HG03521 (cell line): ENCODE results near the gene IPMK.
"Not testable (repeated sequence)": the region's sequence is repeated elsewhere in the genome, so short reads cannot be mapped to it uniquely, and the experiment has no call there.

Experiments
- ATAC-seq: cut with Tn5 transposase; IDR thresholded peaks from one replicate; pipeline ENCODE4 v1.9.1; 2021; ENCODE audit warnings: mild to moderate bottlenecking, moderate library complexity; ENCODE audit not compliant: unreplicated experiment

The IPMK gene

DNA sequence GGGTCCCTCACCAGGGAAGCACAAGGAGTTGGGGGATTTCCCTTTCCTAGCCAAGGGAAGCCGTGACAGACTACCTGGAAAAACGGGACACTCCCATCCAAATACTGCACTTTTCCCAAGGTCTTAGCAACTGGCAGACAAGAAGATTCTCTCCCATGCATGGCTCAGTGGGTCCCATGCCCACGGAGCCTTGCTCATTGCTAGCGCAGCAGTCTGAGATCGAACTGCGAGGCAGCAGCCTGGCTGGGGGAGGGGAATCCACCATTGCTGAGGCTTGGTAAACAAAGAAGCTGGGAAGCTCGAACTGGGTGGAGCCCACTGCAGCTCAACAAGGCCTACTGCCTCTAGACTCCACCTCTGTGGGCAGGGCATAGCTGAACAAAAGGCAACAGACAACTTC is 37.8 kb downstream of the IPMK start:
- ATAC-seq: not testable (repeated sequence)

DNA sequence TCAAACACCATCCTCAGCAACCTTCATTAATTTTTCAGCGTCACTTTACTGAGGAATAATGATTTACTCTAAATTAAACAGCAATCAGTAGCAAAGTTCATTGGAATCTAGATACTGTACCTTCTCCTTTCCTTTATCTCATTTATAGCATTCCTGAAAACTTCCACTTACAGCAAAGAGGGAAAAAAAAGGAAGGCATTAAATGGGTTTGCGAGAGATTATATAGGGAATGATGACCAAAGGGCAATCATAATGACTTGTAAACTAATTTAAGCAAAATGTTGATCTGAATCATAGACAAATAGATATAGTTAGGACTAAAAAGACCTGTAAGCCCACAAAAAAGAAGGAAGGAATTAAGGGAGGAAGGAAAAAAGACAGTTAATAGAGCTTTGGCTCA is 42.0 kb downstream of the IPMK start:
- no peak for ATAC-seq

DNA sequence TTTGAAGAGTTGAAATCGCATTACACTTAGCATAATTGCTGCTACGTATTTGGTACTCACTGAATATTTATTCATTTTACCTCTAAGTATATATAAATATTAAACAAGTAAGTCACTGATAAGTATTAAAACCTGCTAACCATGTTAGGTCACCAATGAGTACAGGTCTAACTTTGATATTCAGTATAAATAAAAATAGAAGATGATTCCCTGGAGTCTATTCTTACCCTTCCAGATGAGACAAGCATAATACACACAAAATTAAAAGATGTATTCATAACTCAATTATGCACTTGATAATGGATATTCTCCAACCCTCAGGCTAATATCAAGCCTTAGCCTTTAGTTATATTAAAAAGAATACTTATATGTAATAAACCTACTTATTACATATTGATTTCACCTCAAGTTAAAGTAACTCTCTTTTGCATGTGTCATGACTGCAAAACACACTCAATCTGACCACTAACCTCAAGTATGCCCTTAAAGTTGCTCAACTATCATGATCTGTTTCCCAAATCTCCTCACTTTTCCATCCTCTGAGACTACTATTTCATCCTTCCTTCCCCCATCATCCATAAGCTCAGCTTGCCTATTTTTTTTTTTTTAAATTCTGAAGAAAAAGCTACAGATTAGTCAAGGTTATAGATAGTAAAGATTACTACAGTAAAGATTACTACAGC is 46.8 kb downstream of the IPMK start:
- no peak for ATAC-seq

DNA sequence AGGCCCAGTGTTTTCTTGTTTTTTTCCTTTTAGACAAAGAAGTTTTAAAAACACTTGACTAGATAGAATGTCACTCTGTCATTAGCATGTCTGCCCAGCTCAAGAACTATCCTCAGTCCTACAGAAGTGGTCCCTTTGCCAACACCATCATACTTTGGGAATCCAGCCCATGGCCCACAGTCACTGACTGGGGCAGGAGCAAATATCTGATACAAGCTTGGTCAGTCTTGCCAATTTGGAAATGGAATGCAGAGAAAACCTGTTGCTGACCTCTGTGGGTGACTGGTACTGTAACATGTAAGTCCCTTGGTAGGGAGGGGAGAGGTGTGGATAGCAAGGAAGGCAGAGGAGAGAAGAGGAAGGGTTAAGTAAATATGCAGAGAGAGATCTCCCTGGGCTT is 47.8 kb downstream of the IPMK start:
- ATAC-seq: no peak

DNA sequence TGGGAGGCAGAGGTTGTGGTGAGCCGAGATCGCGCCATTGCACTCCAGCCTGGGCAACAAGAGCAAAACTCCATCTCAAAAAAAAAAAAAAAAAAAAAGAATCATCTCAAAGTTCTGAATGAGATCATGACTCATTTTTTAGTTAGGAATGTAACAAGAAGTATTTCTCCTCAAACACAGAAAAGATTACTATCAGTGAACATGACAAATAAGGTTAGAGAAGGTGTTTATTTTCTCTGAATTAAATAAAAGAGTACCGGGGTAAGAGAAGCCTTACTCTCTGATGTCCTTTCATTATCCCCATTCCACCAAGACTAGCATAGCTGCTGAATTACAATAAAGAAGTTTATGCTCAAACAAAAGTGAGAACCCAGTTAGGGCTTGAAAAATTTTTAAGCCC is 50.1 kb downstream of the IPMK start:
- ATAC-seq: no peak

DNA sequence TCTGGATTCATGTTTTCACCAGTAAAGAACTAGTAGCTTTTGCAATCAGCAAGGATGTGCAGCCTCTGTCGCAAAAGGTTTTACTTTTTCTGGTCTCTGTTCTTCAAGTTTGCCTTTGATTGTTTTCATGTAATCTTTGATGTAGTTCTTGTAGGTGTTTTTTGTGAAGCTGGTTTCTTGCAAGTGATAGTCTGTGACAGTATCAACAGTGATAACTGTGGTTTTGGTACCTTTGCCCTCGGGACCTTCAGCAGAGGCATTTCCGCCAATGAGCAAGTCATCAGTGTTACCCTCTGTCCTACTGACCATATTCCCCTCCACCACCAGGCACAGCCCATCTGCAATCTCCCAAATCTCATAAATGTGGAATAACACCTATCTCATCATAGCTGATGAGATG is 55.1 kb downstream of the IPMK start:
- ATAC-seq: no peak

DNA sequence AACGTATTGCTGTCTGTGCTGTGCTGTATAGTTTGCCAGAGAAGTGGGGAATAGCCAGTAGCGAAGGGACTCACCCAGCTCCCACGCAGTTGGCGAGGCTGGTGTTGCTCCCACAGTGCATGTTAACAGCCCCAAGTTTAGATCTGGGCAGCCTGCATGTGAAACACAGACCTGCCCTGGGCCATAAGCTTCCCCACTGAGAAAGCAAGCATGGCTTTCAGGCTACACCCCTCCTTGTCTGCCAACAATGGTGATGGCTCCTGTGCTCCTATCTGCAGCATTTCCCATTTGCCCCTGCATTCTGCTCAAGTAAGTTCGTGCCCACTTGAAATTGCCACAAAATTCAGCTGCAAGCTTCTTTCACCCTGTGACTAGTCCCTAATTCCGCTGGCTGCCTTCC is 57.5 kb downstream of the IPMK start:
- ATAC-seq: no peak

DNA sequence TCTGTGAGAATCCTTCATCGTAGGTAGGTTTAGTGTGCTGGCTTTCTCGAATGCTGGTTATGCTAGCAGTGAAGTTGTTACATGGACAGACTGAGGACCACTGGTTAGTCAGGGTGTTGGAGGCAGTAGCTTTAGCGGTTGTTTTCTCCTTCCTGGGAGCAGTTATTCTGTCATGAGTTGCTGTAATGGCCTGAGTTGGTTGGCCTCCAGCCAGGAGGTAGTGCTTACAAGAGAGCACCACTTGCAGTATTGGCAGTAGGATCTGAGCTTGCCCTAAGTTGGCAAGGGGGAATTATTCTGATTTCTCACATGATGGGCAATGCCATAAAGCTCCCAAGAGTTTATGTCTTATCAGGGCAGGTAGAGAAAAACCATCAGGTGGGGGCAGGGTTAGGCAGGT is 58.0 kb downstream of the IPMK start:
- no peak for ATAC-seq

DNA sequence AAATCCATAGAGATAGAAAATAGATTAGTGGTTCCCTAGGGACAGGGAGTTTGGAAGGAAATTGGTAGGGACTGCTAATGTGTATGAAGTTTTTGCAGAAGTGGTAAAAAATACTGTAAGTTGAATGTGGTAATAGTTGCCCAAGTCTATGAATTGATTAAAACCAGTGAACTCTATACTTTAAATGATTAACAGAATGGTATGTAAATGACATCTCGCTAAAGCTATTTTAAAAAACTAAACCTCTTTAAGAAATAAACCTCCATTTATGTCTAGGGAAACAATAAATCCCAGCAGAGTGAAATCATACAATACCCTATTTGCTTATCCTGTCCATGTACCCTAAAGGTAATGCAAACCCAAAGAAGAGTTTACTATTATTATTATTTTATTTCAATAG is 61.4 kb downstream of the IPMK start:
- no peak for ATAC-seq

DNA sequence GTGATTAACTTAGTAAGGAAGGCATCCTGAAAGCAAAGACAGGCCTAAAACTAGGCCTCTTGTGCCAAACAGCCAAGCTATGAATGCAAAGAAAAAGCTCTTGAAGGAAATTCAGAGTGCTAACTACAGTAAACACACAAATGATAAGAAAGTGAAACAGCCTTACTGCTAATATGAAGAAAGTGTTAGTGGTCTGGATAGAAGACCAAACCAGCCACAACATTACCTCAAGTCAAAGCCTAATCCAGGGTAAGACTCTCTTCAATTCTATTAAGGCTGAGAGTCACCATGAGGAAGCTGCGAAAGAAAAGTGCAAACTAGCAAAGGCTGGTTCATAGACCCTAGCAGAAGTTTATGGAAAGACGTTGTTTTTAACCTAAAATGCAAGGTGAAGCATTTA is 66.0 kb downstream of the IPMK start:
- ATAC-seq: no peak

DNA sequence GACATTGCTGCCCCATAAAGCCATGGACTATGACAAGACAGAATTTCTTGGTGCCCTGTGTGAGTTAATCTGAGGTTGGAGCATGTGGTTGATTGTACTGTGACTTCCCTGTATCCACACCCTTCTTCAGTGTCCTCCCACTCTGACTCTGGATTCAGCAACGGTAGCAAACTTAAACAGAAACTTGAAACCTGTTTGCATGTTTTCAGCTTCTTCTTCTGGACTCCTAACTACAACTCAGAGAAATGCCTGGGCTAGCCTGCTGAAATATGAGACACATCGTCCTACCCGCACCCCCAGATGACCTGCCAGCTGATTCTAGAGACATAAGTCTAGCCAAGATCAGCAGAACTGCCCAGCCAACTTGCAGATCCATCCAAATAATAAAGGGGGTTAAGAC is 78.4 kb downstream of the IPMK start:
- ATAC-seq: no peak

DNA sequence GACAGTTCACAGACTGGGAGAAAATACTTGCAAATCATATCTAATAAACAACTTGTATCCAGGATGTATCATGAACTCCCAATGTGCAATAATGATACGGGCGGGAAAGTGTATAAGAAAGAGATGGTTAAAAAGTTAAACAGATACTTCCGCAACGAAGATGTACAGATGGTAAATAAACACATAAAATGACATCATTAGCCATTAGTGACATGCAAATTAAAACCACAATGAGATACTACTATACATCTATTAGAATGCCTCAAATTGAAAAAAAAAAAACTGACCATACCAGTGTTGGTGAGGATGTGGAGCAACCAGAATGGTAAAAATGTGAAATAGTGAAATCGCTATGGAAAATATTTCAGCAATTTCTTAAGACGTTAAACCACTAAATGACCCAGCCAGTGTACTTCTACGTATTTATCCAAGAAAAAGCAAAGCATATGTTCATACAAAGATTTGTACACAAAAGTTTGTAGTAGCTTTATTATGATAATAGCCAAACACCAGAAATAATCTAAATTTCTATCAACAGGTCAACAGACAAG is 83.5 kb downstream of the IPMK start:
- no peak for ATAC-seq

DNA sequence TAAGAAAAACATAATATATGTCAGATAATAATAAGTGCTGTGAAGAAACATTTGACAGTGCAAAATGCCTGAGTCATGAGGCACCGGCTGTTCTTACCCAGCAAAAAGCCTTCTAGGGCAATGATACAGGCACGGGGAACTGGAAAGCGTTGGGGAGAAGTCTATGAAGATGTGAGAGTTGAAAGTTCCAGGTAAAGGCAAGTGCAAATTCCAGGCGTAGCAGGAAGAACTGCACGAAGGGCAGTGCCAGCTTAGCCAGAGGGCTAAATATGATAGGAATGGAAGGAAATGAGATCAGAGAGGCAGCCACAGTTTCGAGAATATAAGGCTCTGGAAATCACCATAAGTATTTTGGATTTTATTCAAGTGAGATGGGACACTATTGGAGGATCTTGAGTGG is 87.0 kb downstream of the IPMK start:
- no peak for ATAC-seq

DNA sequence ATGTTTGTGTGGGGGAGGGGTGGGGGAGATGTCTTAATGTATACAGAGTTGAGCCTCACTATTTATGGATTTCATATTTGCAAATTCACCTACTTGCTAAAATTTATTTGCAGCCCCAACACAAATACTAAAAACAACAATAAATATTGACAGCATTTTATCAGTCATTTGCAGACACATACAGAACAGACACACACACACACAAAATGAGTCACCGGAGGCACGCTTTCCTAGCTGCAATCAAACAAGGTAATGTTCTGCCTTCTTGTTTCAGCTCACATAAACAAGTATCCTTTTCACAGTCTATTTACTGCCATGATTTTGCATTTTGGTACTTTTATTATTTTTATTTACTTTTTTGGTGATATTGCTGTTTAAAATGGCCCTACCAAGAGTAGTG is 88.5 kb downstream of the IPMK start:
- ATAC-seq: no peak

DNA sequence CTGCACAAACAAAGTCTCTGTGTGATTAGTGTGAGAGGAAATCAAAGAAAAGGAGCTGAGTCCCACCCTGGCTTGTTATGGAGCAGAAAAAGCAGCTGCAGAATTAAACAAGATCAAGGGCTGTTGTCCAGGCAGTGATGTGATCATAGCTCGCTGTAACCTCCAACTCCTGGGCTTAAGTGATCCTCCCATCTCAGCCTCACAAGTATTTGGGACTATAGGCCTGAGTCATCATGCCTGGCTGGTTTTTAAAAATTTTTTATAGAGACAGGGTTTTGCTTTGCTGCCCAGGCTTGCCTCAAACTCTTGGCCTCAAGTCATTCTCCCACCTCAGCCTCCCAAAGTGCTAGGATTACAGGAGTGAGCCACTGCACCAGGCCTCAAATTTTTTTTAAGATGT is 88.9 kb downstream of the IPMK start:
- no peak for ATAC-seq

DNA sequence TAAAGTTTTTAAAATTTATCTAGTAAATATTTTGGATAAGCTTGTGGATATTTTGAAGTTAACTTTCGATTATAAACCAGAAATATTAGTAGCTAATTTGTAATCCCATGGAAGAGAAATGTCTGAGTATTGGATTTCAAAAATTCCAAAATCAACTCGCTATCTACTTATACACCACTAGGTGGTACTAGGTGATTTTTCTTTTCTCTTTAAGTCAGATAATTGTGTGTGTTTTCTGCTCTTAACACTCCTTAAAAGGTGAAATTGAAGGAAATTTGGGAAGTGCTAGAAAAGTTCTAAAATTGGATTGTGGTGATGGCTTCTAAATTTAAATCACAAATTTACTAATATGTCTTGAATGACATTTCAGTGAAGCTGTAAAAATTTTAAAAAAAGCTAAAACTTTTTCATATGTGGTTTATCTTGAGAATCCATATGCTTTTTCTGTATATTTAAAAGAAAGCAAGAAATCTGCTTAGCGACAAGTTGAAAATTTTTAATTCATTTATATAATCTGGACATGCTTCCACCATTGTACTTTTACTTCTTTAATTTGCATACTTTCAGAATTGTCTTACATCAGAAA is 90.2 kb downstream of the IPMK start:
- no peak for ATAC-seq

DNA sequence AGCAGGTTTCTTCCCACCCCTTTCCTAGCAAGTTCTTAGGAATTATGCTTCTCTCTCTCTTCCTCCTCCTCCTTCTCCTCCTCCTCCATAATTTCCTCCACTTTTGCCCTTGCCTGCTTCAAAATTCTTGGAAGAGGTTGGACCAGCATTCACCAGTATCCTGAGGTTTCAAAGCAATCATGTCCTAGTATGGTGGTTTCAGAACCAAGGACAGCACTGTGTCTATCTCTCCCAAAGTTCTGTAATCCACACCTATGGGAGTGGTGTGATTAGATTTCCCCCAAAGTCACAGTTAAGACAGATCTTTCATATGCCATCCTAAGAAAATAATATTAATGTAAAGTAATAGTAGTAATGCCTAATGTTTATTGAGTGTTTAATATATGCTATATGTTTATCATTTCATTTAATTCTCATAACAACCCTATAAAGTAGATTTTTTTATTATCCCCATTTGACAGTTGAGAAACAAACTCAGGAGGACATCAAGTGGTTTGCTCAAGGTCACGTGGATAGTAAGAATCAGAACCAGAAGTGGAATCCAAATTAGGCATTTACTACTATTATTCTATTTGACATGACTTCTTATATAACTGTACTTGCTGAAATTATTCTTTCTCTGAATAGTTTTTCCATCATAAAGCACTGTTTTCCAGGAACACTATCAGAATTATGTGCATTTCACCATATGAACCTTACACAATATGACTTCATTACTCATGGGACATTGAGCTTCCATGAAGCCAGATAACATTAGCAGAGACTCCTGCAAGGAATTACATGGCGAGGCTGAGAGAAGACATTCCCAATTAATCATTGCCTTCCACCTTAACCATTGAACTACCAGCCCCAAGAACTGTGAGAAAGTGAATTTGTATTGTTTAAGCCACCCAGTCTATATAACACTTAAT is 91.4 kb downstream of the IPMK start:
- ATAC-seq: no peak

DNA sequence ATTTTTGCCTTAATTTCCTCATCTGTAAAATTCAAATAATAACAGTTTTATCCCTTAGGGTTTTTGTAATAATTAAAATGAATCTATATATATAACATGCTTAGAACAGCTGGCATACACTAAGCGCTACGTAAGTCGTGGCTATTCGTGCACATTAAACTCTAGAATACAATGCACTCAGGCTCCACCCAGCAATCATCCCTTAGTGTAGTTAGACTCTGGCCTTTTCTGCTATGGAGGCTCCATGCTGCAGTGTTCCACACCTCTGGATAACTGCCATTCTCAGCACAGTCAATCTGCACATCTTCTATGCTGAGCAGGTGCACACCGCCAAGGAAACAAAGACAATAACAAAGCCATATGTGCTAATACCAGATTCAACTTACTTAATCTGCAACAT is 92.9 kb downstream of the IPMK start:
- ATAC-seq: no peak

DNA sequence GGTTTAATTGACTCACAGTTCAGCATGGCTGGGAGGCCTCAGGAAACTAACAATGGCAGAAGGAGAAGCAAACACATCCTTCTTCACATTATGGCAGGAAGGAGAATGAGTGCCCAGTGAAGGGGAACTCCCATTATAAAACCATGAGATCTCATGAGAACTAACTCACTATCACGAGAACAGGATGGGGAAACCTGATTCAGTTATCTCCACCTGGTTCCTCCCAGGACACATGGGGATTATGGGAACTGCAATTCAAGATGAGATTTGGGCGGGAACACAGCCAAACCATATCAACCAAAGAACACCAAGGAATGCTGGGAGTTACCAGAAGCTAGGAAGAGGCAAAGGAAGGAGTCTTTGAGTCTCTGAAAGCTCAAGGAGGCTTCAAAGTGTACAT is 94.3 kb downstream of the IPMK start:
- ATAC-seq: no peak

DNA sequence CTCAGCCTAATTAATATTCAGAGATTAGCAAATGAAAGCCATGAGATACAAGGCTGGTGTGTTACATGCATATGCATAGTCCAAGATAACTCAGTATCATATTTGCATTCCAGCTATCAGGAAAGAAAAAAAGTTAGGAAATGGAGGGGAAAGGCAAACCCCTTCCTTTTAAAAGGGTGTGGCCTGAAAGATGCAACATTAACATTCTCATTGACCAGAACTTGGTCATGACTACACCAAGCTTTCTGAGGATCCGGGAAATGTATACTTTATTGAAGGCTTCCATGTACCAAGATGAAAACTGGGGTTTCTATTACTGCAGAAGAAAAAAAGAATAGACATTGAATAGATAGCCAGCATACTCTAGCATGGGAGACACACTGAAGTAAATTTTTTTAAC is 96.5 kb downstream of the IPMK start:
- no peak for ATAC-seq

DNA sequence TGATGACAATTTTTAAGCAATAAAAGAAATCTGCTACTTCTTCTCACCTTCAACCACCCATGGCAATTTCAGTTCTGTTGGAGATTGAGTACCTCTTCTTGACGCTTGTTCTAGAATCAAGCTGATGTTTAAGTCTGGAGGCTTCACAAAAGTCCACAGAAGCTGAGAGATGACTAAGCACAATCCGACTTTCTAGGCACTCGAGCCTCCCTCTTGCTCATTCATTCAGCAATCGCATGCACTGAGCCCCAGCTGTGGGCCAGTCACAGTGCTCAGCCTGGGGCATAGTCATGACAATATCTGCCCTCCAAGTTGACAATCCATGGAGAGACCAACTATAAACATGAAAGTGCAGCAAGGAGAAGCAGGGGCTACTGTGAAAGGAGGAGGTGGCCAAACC is 103.2 kb downstream of the IPMK start:
- no peak for ATAC-seq

DNA sequence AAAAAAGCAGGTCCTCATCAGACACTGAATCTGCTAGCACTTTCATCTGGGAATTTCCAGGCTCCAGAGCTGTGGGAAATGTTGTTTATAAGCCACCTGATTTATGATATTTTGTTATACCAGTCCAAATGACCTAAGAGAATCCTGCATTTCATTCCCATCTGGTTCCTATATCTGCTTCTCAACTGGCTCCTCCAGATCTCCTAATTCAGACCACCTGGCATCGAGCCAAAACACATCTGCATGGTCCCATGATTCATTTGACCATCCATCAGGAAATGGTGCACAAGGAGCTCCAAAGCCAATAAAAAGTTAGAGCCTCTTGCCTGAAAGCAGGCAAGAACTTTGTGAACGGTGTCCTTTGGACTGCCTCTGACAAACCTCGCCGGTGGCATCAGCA is 108.9 kb downstream of the IPMK start:
- ATAC-seq: no peak
